IPS-18c (cell line): ENCODE results near the gene ALK.

Experiments
- H3K4me3 ChIP-seq: 2 replicates; pipeline ENCODE4 v1.7.0; 2013; ENCODE audit warnings: low read depth, mild to moderate bottlenecking, low read length, moderate library complexity; ENCODE audit not compliant: insufficient read depth
- H3K9me3 ChIP-seq: one replicate; pipeline ENCODE4 v1.6.1; 2013; ENCODE audit warnings: mild to moderate bottlenecking, low read length, moderate library complexity; ENCODE audit not compliant: control insufficient read depth, insufficient read depth

The ALK gene

GRCh38 chr2:29628862-29629261 is 292.5 kb downstream of the ALK start:
- H3K4me3 ChIP-seq: no peak overlapping the region
- no peaks in the 10 kb centered on the region for H3K9me3 ChIP-seq

- H3K4me3 ChIP-seq: no peak overlapping the region
- no peaks in the 10 kb centered on the region for H3K9me3 ChIP-seq
These were observed 293.2 kb downstream of the ALK start for GRCh38 chr2:29628108-29628745.

- H3K4me3 ChIP-seq: no peak overlapping the region
- no peaks in the 10 kb centered on the region for H3K9me3 ChIP-seq
These were observed 294.1 kb downstream of the ALK start for GRCh38 chr2:29627279-29627711.

- Histone ChIP-seq H3K4me3 (no peak overlapping the region), H3K9me3 (no peaks in the 10 kb centered on the region)
These were observed 300.5 kb downstream of the ALK start for GRCh38 chr2:29620890-29621289.

GRCh38 chr2:29619689-29620088 is 301.7 kb downstream of the ALK start:
- no peaks in the 10 kb centered on the region for H3K9me3 ChIP-seq
- H3K4me3 ChIP-seq: no peak overlapping the region

GRCh38 chr2:29618024-29618423 is 303.4 kb downstream of the ALK start:
- Histone ChIP-seq H3K4me3 (no peak overlapping the region), H3K9me3 (no peaks in the 10 kb centered on the region)

- Histone ChIP-seq H3K4me3 (no peak overlapping the region), H3K9me3 (no peaks in the 10 kb centered on the region)
These were observed 304.0 kb downstream of the ALK start for GRCh38 chr2:29617351-29617750.

GRCh38 chr2:29616569-29616968 is 304.8 kb downstream of the ALK start:
- H3K9me3 ChIP-seq: no peaks in the 10 kb centered on the region
- no peak overlapping the region for H3K4me3 ChIP-seq

GRCh38 chr2:29615841-29616240 is 305.5 kb downstream of the ALK start:
- H3K4me3 ChIP-seq: no peak overlapping the region
- H3K9me3 ChIP-seq: no peaks in the 10 kb centered on the region

GRCh38 chr2:29615183-29615582 is 306.2 kb downstream of the ALK start:
- H3K9me3 ChIP-seq: no peaks in the 10 kb centered on the region
- no peak overlapping the region for H3K4me3 ChIP-seq

- no peak overlapping the region for H3K4me3 ChIP-seq
- H3K9me3 ChIP-seq: no peaks in the 10 kb centered on the region
These were observed 307.0 kb downstream of the ALK start for GRCh38 chr2:29614295-29614830.

GRCh38 chr2:29613792-29614266 is 307.6 kb downstream of the ALK start:
- Histone ChIP-seq H3K4me3 (no peak overlapping the region), H3K9me3 (no peaks in the 10 kb centered on the region)

GRCh38 chr2:29613067-29613466 is 308.3 kb downstream of the ALK start:
- Histone ChIP-seq H3K9me3 (no peaks in the 10 kb centered on the region), H3K4me3 (no peak overlapping the region)

- H3K4me3 ChIP-seq: no peak overlapping the region
These were observed 308.8 kb downstream of the ALK start for GRCh38 chr2:29612568-29612967.

GRCh38 chr2:29611850-29612249 is 309.5 kb downstream of the ALK start:
- Histone ChIP-seq H3K9me3 (no peaks in the 10 kb centered on the region), H3K4me3 (no peak overlapping the region)

More at GRCh38 chr2:29612568-29612967, 308.8 kb downstream of the ALK start:
- no peaks in the 10 kb centered on the region for H3K9me3 ChIP-seq

- Histone ChIP-seq H3K9me3 (no peaks in the 10 kb centered on the region), H3K4me3 (no peak overlapping the region)
These were observed 310.1 kb downstream of the ALK start for GRCh38 chr2:29611261-29611660.

GRCh38 chr2:29610569-29610968 is 310.8 kb downstream of the ALK start:
- Histone ChIP-seq H3K9me3 (no peaks in the 10 kb centered on the region), H3K4me3 (no peak overlapping the region)

- peaks cover 2% of the 10 kb centered on the region for H3K9me3 ChIP-seq
- H3K4me3 ChIP-seq: no peak overlapping the region
These were observed 314.4 kb downstream of the ALK start for GRCh38 chr2:29607038-29607420.
